Adrenal gland (tissue), 5 donors: ENCODE results near the gene WWOX.

Experiments used
- CTCF ChIP-seq, 6 experiments: fragments of 450-650 bp in 4 of 6; fragments of 200-600 bp in 2 of 6; sonication (generic) in 1 of 6; IDR thresholded peaks; 1 replicate in 5 of 6; 2 replicates in 1 of 6; pipeline versions ENCODE4 v1.5.1 to v1.8.0; 2016 to 2021; ENCODE audit warnings: antibody characterized with exemption in 6 of 6, mild to moderate bottlenecking in 2 of 6, moderate library complexity in 1 of 6
- POLR2A ChIP-seq, 2 donors: fragments of 450-650 bp; IDR thresholded peaks; one replicate each; pipeline ENCODE4 v1.6.1; 2017; ENCODE audit warnings: antibody characterized with exemption in 2 of 2, mild to moderate bottlenecking in 2 of 2, moderate library complexity in 1 of 2
- donor health status: DM: no; HTN: no; CAD: no.

- TF ChIP-seq CTCF (IDR thresholded peaks at IDR 0.05) (no peak), POLR2A (IDR thresholded peaks at IDR 0.05) (no peak)
Observed at GRCh38 chr16:79248351-79248750, 1148.9 kb downstream of the WWOX start.
